Activated B cell treated with CpG ODN at 0.5 μM for 24 hours (primary cell): Measurements from ENCODE around the gene CFAP61. TPM values are rescaled to one million over a fixed set of nuclear protein-coding genes. Genes with fewer than 3 reads are reported as not detected.

Experiments
- ATAC-seq: fragments of 200-7000 bp; cut with Tn5 transposase; one replicate; pipeline ENCODE4 v1.10.0; 2021; ENCODE audit warnings: low read depth, mild to moderate bottlenecking, moderate library complexity
- CTCF ChIA-PET: fragments of 350-600 bp; sonication (Branson Sonifier 250); formaldehyde crosslinking; loops from one replicate; lab custom pipeline; 2021; ENCODE audit warnings: antibody characterized with exemption; lab: Charles Lee
- POLR2A ChIA-PET: fragments of 350-600 bp; sonication (Branson Sonifier 250); formaldehyde crosslinking; loops from one replicate; lab custom pipeline; 2021; ENCODE audit warnings: antibody characterized with exemption; lab: Charles Lee
- DNase-seq: peaks from one replicate; pipeline ENCODE4 v3.0.0; 2022
- H3K27ac Mint-ChIP-seq: one replicate; pipeline ENCODE4 v1.8.0; 2020; ENCODE audit warnings: mixed read lengths
- H3K27me3 Mint-ChIP-seq: one replicate; pipeline ENCODE4 v1.8.0; 2021; ENCODE audit warnings: mixed read lengths
- H3K36me3 Mint-ChIP-seq: one replicate; pipeline ENCODE4 v1.8.0; 2021; ENCODE audit warnings: low read depth, mixed read lengths
- H3K4me1 Mint-ChIP-seq: one replicate; pipeline ENCODE4 v1.8.0; 2021; ENCODE audit warnings: mixed read lengths
- H3K4me3 Mint-ChIP-seq: one replicate; pipeline ENCODE4 v1.8.0; 2020; ENCODE audit warnings: mild to moderate bottlenecking, mixed read lengths
- H3K9me3 Mint-ChIP-seq: one replicate; pipeline ENCODE4 v1.8.0; 2020; ENCODE audit warnings: mixed read lengths
- CTCF ChIP-seq: fragments of 200-600 bp; IDR thresholded peaks from one replicate; pipeline ENCODE4 v1.8.0; 2022; ENCODE audit warnings: antibody characterized with exemption, mild to moderate bottlenecking
- intact Hi-C: fragments of 100-400 bp; cut with micrococcal nuclease; formaldehyde crosslinking; loops from one replicate; pipeline ENCODE4 v1.15.1; 2024
- total RNA-seq: library from RNA; stranded (reverse); gene quantifications from 2 replicates; pipeline ENCODE4 v1.2.3, GENCODE V29; 2022

CFAP61 gene
- total RNA-seq, 1 donor from 2014 or later = not detected

- H3K4me3 Mint-ChIP-seq = no peak overlapping the region
- H3K27ac Mint-ChIP-seq = no peak overlapping the region
- intact Hi-C loops = no loop called here
- TF ChIP-seq CTCF = no peak
- no peaks in the 10 kb centered on the region for H3K9me3 Mint-ChIP-seq
- ATAC-seq (no peak), DNase-seq (no peak)
- H3K36me3 Mint-ChIP-seq = no peaks in the 10 kb centered on the region
- ChIA-PET POLR2A (no interaction called here), CTCF (no interaction called here)
- H3K27me3 Mint-ChIP-seq = peaks cover 44% of the 10 kb centered on the region
- H3K4me1 Mint-ChIP-seq = peaks cover 7% of the 10 kb centered on the region
Observed at GRCh38 chr20:20373091-20373571, 320.8 kb downstream of the CFAP61 start.

GRCh38 chr20:20375862-20376261 lies 323.5 kb downstream of the CFAP61 start:
- ATAC-seq = no peak
- POLR2A ChIA-PET = no interaction called here
- no peak for TF ChIP-seq CTCF

GRCh38 chr20:20386192-20386591 lies 333.9 kb downstream of the CFAP61 start:
- CTCF ChIA-PET = no interaction called here
- no peaks in the 10 kb centered on the region for H3K9me3 Mint-ChIP-seq
- intact Hi-C loops = no loop called here
- H3K4me1 Mint-ChIP-seq = no peaks in the 10 kb centered on the region
- no peak overlapping the region for H3K27ac Mint-ChIP-seq
- peaks cover 8% of the 10 kb centered on the region for H3K36me3 Mint-ChIP-seq
- H3K27me3 Mint-ChIP-seq = peaks cover 19% of the 10 kb centered on the region
- DNase-seq = no peak
- H3K4me3 Mint-ChIP-seq = no peak overlapping the region
- TF ChIP-seq CTCF = no peak
- POLR2A ChIA-PET = no interaction called here
- ATAC-seq = no peak

More at GRCh38 chr20:20375862-20376261, 323.5 kb downstream of the CFAP61 start:
- no peak overlapping the region for H3K27ac Mint-ChIP-seq
- H3K9me3 Mint-ChIP-seq = peaks cover 2% of the 10 kb centered on the region
- H3K4me3 Mint-ChIP-seq = no peak overlapping the region
- no peak for DNase-seq
- peaks cover 49% of the 10 kb centered on the region for H3K27me3 Mint-ChIP-seq
- intact Hi-C loops = no loop called here
- H3K4me1 Mint-ChIP-seq = no peaks in the 10 kb centered on the region
- H3K36me3 Mint-ChIP-seq = no peaks in the 10 kb centered on the region
- CTCF ChIA-PET = no interaction called here

- ATAC-seq = no peak
- H3K4me1 Mint-ChIP-seq = no peaks in the 10 kb centered on the region
- H3K9me3 Mint-ChIP-seq = no peaks in the 10 kb centered on the region
- no peak for TF ChIP-seq CTCF
- H3K36me3 Mint-ChIP-seq = peaks cover 26% of the 10 kb centered on the region
- H3K4me3 Mint-ChIP-seq = no peak overlapping the region
- ChIA-PET CTCF (no interaction called here), POLR2A (no interaction called here)
- no peak overlapping the region for H3K27ac Mint-ChIP-seq
- DNase-seq = no peak
- intact Hi-C loops = no loop called here
- H3K27me3 Mint-ChIP-seq = no peaks in the 10 kb centered on the region
Observed at GRCh38 chr20:20390393-20390792, 338.1 kb downstream of the CFAP61 start.

- Mint-ChIP-seq H3K4me3 (no peak overlapping the region), H3K4me1 (no peaks in the 10 kb centered on the region), H3K9me3 (no peaks in the 10 kb centered on the region), H3K27me3 (no peaks in the 10 kb centered on the region), H3K27ac (no peak overlapping the region), H3K36me3 (peaks cover 33% of the 10 kb centered on the region)
- DNase-seq (no peak), ATAC-seq (no peak)
- intact Hi-C loops = no loop called here
- TF ChIP-seq CTCF = no peak
- ChIA-PET POLR2A (no interaction called here), CTCF (no interaction called here)
Observed at GRCh38 chr20:20391115-20391514, 338.8 kb downstream of the CFAP61 start.
